Testis (tissue), 3 donors: Measurements from ENCODE around the gene TRIM7. TPM values are rescaled to one million over a fixed set of nuclear protein-coding genes. Genes with fewer than 3 reads are reported as not detected.

ENCODE experiments used
- DNase-seq: peaks from one replicate; pipeline ENCODE4 v3.0.0-alpha.2; 2019
- H3K27ac ChIP-seq, 2 donors: fragments of 200-600 bp; sonication (generic); one replicate each; pipeline ENCODE4 v1.5.1; 2019
- H3K27me3 ChIP-seq: fragments of 200-600 bp; sonication (generic); one replicate; pipeline ENCODE4 v1.5.1; 2019
- H3K36me3 ChIP-seq: fragments of 200-600 bp; sonication (generic); one replicate; pipeline ENCODE4 v1.5.1; 2017; ENCODE audit warnings: low read depth; ENCODE audit errors: missing control alignments
- H3K4me1 ChIP-seq: fragments of 200-600 bp; sonication (generic); one replicate; pipeline ENCODE4 v1.5.1; 2019
- H3K4me3 ChIP-seq, 2 donors: fragments of 200-600 bp; sonication (generic); one replicate each; pipeline ENCODE4 v1.5.1; 2017 to 2019
- H3K9me3 ChIP-seq: fragments of 200-600 bp; sonication (generic); one replicate; pipeline ENCODE4 v1.5.1; 2017
- CTCF ChIP-seq, 3 experiments: fragments of 450-650 bp in 2 of 3; fragments of 200-600 bp in 1 of 3; sonication (generic) in 1 of 3; IDR thresholded peaks; one replicate each; pipeline ENCODE4 v1.5.1; 2016 to 2019; ENCODE audit warnings: antibody characterized with exemption in 3 of 3, mild to moderate bottlenecking in 2 of 3, moderate library complexity in 1 of 3
- POLR2A ChIP-seq: fragments of 450-650 bp; IDR thresholded peaks from one replicate; pipeline ENCODE4 v1.6.1; 2017; ENCODE audit warnings: antibody characterized with exemption, mild to moderate bottlenecking, moderate library complexity
- WGBS, 2 donors: methylation state at CpG; one replicate each; pipeline ENCODE4 v1.1.5; 2018; 5-methylcytosine and 5-hydroxymethylcytosine counted together
- intact Hi-C: fragments of 100-400 bp; cut with DNase I; formaldehyde crosslinking; loops from one replicate; pipeline ENCODE4 v1.15.1; 2023; ENCODE audit warnings: low total_unique reads
- polyA plus RNA-seq: library from polyadenylated mRNA; stranded (reverse); fragments of 350-450 nt; fragmentation: Illumina TruSeq; extraction: RNeasy Lipid Tissue Mini Kit (QIAGEN cat#74804); gene quantifications from one replicate; pipeline ENCODE4 v1.2.3, GENCODE V29; 2014; ENCODE audit warnings: low read depth, low replicate concordance; ENCODE audit not compliant: insufficient read depth
- total RNA-seq, 2 donors: library from RNA; depleted of rRNA; stranded (reverse); fragments of >200 nt; gene quantifications; one replicate each; pipeline ENCODE4 v1.2.3, GENCODE V29; 2016

The TRIM7 gene
- total and polyA plus RNA-seq, 3 donors from 2014 or later: 0.43 to 0.87 (median 0.47) TPM

- Histone ChIP-seq H3K27ac (no peak overlapping the region), H3K4me1 (no peaks in the 10 kb centered on the region), H3K4me3 (peak overlapping the region in 1 of 2 donors; percentile 41), H3K36me3 (no peaks in the 10 kb centered on the region), H3K9me3 (no peaks in the 10 kb centered on the region), H3K27me3 (no peaks in the 10 kb centered on the region)
- DNase-seq: peak; percentile 91
- 24 to 44% methylated on average over 20 of the region's 20 CpGs for WGBS, 2 donors
- intact Hi-C loops: no loop called here
- TF ChIP-seq CTCF (IDR thresholded peaks at IDR 0.05) (peak; percentile 50 to 81 (median 78)), POLR2A (no peak)
Observed at GRCh38 chr5:181159286-181160151, 45.5 kb downstream of the TRIM7 start.

- no peak overlapping the region for H3K4me3 ChIP-seq
- H3K27me3 ChIP-seq: no peaks in the 10 kb centered on the region
- WGBS, 2 donors: 55 to 76% methylated on average over 3 of the region's 3 CpGs
- DNase-seq: no peak
- no peaks in the 10 kb centered on the region for H3K4me1 ChIP-seq
- no peaks in the 10 kb centered on the region for H3K36me3 ChIP-seq
- intact Hi-C loops: no loop called here
- H3K9me3 ChIP-seq: no peaks in the 10 kb centered on the region
- no peak for TF ChIP-seq POLR2A
- no peak for TF ChIP-seq CTCF (IDR thresholded peaks at IDR 0.05)
- H3K27ac ChIP-seq: no peak overlapping the region
Observed at GRCh38 chr5:181158869-181159268, 46.1 kb downstream of the TRIM7 start.

GRCh38 chr5:181156758-181157157, 48.2 kb downstream of the TRIM7 start:
- Histone ChIP-seq H3K4me1 (no peaks in the 10 kb centered on the region), H3K36me3 (no peaks in the 10 kb centered on the region), H3K4me3 (no peak overlapping the region), H3K9me3 (no peaks in the 10 kb centered on the region), H3K27ac (no peak overlapping the region), H3K27me3 (no peaks in the 10 kb centered on the region)
- DNase-seq: no peak
- intact Hi-C loops: no loop called here
- 42 to 48% methylated on average over 3 of the region's 3 CpGs for WGBS, 2 donors
- TF ChIP-seq POLR2A (no peak), CTCF (IDR thresholded peaks at IDR 0.05) (no peak)

- H3K4me3 ChIP-seq: no peak overlapping the region
- no peaks in the 10 kb centered on the region for H3K27me3 ChIP-seq
- H3K36me3 ChIP-seq: no peaks in the 10 kb centered on the region
- no peaks in the 10 kb centered on the region for H3K9me3 ChIP-seq
- no peaks in the 10 kb centered on the region for H3K4me1 ChIP-seq
- WGBS, 2 donors: 82 to 84% methylated on average over 5 of the region's 5 CpGs
- H3K27ac ChIP-seq: no peak overlapping the region
- DNase-seq: no peak
- TF ChIP-seq POLR2A: no peak
- no peak for TF ChIP-seq CTCF (IDR thresholded peaks at IDR 0.05)
- intact Hi-C loops: no loop called here
Observed at GRCh38 chr5:181153814-181154213, 51.2 kb downstream of the TRIM7 start.

GRCh38 chr5:181152406-181152805, 52.6 kb downstream of the TRIM7 start:
- no peak for TF ChIP-seq CTCF (IDR thresholded peaks at IDR 0.05)
- TF ChIP-seq POLR2A: no peak
- H3K4me3 ChIP-seq: no peak overlapping the region
- H3K4me1 ChIP-seq: no peaks in the 10 kb centered on the region
- no peaks in the 10 kb centered on the region for H3K36me3 ChIP-seq
- no peak for DNase-seq
- no peak overlapping the region for H3K27ac ChIP-seq
- no peaks in the 10 kb centered on the region for H3K9me3 ChIP-seq
- WGBS, 2 donors: 83 to 85% methylated on average over 8 to 9 of the region's 9 CpGs
- intact Hi-C loops: no loop called here
- H3K27me3 ChIP-seq: no peaks in the 10 kb centered on the region
